Measurements from ENCODE around the gene ZFAND3.

The ZFAND3 gene

DNA sequence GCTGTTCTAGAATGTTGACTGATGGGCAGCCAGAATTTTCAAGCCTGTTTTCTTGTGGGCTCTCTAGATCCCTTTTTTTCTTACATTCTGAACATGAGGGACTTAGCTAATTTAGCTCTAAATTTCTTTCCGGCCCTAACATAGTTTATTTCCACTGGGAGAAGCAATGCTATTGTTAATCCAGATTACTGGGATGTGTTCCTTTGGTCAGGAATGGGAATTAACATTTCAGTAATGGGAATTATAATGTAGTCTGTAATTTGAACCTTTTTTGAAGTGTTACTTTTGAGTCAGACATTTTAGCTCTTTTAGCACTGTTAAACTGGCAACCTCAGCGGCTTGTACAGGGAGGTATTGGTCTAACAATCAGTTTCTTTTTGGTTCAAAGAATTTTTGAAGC, 7.5 kb downstream of the ZFAND3 start:
- no peak for DNase-seq
- TF ChIP-seq POLR2A (IDR thresholded peaks at IDR 0.05; ENCODE audit: low read length), result no peak
- no peak for TF ChIP-seq GATA1 (IDR thresholded peaks at IDR 0.05; ENCODE audit: low read depth, low read length)

DNA sequence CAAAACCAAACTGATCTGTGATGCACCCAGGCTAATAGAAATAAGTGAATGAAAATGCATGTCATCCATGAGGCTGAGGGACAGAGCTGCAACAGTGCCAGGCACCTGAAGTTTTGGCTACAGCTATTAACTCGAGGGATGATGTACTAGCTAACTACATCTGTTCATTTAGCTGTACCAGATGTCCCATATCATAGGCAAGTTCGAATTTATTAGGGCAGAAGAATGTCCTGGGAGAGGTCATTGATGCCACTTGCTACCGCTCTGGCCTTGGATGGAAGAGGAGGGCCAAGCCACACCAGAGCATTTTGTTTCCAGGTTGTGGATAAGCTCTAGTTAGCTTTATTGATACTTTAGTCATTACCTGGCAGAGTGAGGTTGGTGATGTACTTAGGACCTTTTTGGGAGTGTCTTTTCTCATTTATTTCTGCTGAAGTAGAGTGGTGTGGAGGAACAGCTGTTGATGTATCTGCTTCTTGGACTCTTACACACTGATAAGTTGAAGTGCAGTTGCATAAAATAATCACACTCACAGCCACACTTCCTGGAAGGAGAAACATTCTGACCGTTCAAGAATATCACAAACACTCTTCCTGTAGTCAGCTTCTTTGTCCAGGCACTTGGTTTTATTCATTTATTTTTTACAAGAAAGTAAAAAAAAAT, 8.2 kb downstream of the ZFAND3 start:
- DNase-seq, result no peak
- TF ChIP-seq POLR2A (IDR thresholded peaks at IDR 0.05; ENCODE audit: low read length) (no peak), GATA1 (IDR thresholded peaks at IDR 0.05; ENCODE audit: low read depth, low read length) (no peak)

DNA sequence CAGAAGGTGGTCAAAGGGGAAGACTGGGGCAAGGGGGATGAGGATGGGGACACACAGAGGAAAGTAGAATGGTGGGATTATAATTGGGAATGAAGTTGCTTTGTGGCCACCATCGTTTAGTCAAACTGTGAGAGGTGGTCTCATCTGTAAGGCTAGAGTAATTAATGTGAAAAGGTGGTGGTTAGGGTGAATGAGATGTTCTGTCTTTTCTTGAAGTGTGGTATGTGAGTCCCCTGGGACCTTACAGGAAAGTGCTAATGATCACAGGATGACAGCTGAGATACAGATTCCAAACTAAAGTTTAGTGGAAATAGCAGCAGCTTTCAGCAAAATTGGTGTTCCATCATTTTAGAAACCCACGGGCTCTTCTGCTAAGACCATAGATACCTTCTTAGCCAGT, 10.7 kb downstream of the ZFAND3 start:
- DNase-seq, result no peak
- TF ChIP-seq POLR2A (IDR thresholded peaks at IDR 0.05; ENCODE audit: low read length) (no peak), GATA1 (IDR thresholded peaks at IDR 0.05; ENCODE audit: low read depth, low read length) (no peak)

DNA sequence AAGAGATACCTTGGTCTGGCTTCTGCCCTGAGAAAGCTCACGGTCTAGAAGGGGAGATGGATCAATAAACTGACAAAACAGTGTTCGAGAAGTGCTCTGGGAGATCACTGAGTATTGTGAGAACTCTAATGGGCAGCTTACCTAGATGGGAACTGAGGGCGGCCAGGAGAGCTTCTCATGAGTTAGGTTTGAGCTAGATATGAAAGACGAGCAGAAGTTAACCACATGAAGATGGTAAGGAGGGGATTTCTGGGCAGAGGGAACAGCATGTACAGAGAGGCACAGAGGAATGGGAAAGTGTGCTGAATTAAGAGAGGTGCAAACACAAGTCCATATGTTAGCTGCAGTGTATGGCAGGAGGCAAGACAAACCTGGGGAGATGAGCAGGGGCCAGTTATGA, 11.9 kb downstream of the ZFAND3 start:
- no peak for DNase-seq
- TF ChIP-seq GATA1 (IDR thresholded peaks at IDR 0.05; ENCODE audit: low read depth, low read length) (no peak), POLR2A (IDR thresholded peaks at IDR 0.05; ENCODE audit: low read length) (no peak)

DNA sequence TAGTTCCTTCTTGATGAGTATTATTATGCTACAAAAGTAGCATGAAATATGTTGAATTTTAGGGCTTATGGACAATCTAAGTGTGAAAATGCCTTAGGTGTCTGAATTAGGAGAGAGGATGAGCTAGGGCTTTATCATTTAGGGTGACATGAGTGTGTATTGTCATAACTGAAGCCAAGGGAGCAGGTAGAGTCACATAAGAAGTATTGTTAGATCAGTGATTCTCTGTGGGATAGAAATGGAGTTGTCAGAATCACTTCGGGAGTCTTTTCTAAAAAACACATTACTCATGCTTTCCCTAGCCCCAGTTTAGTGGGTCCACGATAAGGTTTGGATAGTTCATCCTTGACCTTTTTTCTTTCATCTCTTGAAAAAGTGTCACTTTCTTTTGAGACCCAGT, 16.4 kb downstream of the ZFAND3 start:
- no peak for DNase-seq
- TF ChIP-seq GATA1 (IDR thresholded peaks at IDR 0.05; ENCODE audit: low read depth, low read length) (no peak), POLR2A (IDR thresholded peaks at IDR 0.05; ENCODE audit: low read length) (no peak)

DNA sequence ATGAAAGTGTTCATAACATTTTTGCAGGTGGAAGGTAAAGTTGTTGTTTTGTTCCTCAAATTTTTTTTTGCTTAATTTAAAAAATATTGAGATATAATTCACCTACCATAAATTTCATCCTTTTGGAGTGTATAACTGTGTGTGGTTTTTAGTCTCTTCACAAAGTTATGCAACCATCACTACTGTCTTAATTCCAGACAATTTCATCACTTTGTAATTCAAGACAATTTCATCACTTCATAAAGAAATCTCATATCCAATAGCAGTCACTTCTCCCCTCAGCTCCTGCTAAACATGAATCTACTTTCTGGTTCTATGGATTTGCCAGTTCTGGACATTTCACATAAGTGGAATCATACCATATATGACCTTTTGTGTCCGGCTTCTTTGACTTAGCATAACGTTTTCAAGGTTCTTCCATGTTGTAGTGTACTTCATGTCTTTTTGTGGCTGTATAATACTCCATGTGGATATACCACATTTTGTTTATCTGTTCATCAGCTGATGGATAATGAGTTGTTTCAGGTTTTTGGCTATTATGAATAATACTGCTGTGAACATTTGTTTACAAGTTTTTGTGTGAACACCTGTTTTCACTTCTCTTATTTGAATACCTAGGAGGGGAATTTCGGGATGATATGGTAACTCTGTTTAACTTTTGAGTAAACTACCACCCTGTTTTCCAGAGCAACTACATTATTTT, 18.8 kb downstream of the ZFAND3 start:
- peak in 1 of 2 experiments; percentile 31 for DNase-seq
- TF ChIP-seq POLR2A (IDR thresholded peaks at IDR 0.05; ENCODE audit: low read length) (no peak), GATA1 (IDR thresholded peaks at IDR 0.05; ENCODE audit: low read depth, low read length) (no peak)

DNA sequence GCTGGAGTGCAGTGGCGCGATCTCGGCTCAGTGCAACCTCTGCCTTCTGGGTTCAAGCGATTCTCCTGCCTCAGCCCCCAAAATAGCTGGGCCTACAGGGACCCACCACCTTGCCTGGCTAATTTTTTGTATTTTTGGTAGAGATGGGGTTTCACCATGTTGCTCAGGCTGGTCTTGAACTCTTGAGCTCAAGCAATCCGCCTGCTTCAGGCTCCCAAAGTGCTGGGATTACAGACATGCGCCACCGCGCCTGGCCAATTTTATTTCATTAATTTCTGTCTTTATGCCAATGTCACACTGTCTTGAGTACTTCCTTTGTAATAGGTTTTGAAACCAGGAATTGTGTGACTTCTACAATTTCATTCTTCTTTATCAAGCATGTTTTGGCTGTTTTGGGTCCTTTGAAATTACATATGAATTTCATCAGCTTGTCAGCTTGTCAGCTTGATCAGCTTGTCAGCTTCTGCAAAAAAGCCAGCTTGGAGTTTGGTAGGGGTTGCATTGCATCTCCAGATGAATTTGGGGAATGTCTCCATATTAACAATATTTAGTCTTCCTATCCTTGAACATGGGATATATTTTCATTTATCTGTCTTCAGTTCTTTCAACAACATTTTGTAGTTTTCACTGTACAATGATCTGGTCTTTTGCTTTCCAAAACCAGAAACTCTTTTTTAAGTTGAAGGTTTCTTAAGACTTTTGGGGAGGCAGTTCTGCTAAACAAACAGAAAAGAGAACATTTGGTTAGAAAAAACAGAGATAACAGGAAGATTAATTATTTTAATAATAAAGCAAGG, 20.8 kb downstream of the ZFAND3 start:
- TF ChIP-seq GATA1 (IDR thresholded peaks at IDR 0.05; ENCODE audit: low read depth, low read length) (no peak), POLR2A (IDR thresholded peaks at IDR 0.05; ENCODE audit: low read length) (no peak)

DNA sequence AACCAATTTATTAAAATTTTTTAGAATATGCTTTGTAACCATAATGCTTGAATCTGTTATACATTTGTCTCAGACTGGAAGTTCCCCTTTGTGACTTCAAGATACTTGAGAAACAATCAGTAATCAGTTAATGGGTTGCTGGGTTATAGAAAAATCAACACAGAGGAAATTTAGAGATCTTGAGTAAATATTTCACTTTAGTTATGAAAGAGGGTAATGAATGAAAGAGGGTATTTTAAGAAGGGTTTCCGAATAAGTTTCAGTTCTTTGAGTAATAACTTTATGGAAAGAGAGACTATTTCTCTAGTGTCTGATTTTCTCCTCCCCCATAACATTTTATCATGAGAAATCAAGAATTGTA, 21.4 kb downstream of the ZFAND3 start:
- peak in 1 of 2 experiments; percentile 75 for DNase-seq
- TF ChIP-seq POLR2A (IDR thresholded peaks at IDR 0.05; ENCODE audit: low read length) (no peak), GATA1 (IDR thresholded peaks at IDR 0.05; ENCODE audit: low read depth, low read length) (no peak)

More for the DNA sequence above, 20.8 kb downstream of the ZFAND3 start:
- peak; percentile 75 to 87 for DNase-seq

DNA sequence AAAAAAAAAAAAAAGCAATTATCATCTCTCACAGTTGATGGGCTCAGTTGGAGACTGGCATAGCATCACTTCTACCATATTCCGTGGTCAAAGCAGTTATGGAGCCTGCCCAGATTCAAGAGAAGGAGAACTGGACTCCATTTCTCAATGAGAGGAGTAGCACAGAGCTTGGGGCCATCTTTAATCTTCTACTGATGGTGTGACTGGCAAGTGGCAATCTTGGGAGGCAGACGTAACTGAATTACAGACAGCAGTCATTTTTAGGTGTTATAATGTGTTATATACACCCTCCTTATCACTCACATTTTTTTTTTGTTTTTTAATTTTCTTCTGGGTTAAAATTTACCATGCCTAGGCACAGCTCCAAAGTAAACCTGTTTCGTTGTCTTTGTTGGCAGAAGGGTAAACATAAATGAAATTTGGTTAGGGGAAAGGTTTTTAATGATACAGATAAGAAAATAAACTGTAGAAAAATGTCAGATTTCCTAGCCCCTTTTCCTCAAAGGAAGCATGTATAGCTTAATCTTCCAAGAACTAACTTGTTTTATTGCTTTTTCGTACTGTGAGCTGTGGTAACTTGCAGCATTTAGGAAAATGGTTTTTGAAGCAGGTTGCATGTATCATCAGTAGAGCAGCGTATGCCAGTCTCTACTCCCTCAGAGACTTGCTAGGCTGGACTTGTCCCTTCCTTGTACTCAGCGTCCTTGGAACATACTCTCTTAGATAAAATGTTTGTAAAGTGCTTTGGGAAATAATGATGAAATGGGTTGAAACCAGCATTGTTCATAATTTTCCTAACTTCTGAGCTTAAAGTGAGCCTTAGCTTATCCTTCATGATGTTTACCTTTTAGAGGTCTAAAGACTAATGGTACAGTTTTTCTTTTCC, 25.7 kb downstream of the ZFAND3 start:
- peak; percentile 16 to 68 for DNase-seq
- no peak for TF ChIP-seq POLR2A (IDR thresholded peaks at IDR 0.05; ENCODE audit: low read length)
- no peak for TF ChIP-seq GATA1 (IDR thresholded peaks at IDR 0.05; ENCODE audit: low read depth, low read length)

DNA sequence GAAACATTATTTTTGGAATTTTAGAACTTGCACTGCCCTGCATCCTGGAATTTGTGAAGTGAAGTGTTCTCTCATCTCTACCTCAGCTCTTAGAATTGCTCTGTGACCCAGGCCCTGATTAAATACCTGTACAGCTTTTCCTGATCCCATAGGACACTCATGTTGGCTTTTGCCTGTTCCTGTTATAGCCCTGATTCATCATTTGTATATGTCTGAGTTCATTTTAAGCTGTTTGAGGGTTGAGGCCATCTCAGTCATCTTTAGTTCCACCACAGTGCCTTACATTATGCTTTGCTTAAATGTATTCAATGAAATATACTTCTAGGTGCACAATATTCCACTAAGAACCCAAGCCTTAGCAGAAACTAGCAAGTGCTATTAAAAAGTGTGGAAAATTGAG, 26.4 kb downstream of the ZFAND3 start:
- no peak for DNase-seq
- no peak for TF ChIP-seq GATA1 (IDR thresholded peaks at IDR 0.05; ENCODE audit: low read depth, low read length)

DNA sequence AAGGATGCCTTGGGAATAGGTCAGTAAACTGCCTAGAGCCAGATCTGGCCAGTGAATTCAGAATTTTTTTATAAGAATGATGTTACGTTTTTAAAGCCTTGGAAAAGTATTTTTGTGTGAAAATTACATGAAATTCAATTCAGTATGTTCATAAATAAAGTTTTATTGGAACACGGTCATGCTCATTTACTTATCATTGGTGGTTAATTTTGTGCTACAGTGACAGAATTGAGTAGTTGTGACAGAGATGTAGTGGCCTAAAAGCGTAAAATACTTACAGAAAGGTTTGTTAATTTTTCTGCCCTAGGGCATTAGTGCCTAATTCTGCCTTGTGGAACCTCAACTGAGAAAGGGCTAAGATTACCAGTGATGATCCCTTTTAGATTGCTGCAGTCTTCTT, 28.2 kb downstream of the ZFAND3 start:
- DNase-seq, result no peak
- TF ChIP-seq GATA1 (IDR thresholded peaks at IDR 0.05; ENCODE audit: low read depth, low read length), result no peak
- TF ChIP-seq POLR2A (IDR thresholded peaks at IDR 0.05; ENCODE audit: low read length), result no peak

DNA sequence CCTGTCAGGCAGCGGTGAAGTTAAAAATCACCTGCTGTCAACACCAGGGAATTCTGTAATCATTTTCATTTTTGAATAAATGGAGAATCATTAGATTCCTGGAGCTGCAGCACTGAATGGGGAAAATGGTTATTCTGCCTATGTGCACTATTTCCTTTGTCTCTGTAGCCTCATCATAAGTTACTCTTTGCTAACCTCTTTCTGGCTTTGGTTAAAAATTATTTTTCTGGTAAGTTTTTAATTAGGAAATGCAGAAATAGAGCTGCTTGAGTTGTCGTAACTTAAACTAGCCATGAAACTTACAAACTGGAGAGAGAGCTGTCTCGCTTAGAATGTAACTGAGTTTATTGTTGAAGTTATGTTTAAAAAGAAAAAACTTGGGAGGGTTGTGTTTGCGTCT, 28.8 kb downstream of the ZFAND3 start:
- TF ChIP-seq GATA1 (IDR thresholded peaks at IDR 0.05; ENCODE audit: low read depth, low read length) (no peak), POLR2A (IDR thresholded peaks at IDR 0.05; ENCODE audit: low read length) (no peak)
- DNase-seq, result no peak

DNA sequence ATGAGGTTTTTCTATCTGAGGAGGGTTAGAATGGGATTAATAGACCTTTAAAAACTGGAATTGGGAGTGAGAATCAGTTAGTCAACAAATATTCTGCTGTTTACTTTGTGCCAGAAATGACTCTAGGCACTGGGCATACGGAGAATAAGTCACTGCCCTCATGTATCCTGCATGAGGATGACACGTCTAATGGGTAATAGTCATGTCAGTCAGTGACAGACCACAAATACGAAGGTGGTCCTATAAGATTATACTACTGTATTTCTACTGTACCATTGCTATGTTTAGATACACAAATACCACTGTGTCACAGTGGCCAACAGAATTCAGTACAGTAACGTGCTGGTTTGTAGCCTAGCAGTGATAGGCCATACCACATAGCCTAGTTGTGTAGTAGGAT, 30.7 kb downstream of the ZFAND3 start:
- TF ChIP-seq POLR2A (IDR thresholded peaks at IDR 0.05; ENCODE audit: low read length) (no peak), GATA1 (IDR thresholded peaks at IDR 0.05; ENCODE audit: low read depth, low read length) (no peak)
- DNase-seq, result no peak

All from erythroblast (primary cell).